Mammary epithelial cell (primary cell): ENCODE measurements around the gene BRD3.

Source experiments
- EZH2 ChIP-seq: IDR thresholded peaks from 2 replicates; pipeline ENCODE4 v1.6.1; 2012; ENCODE audit warnings: low read length, inconsistent platforms, borderline replicate concordance
- TF ChIP-seq, protein P1 (sequence below), 2 donors: IDR thresholded peaks in 1 of 2; conservative IDR thresholded peaks in 1 of 2; 2 replicates each; pipeline ENCODE4 v1.5.1; 2011 to 2012; ENCODE audit warnings: inconsistent platforms in 2 of 2, low read length in 2 of 2, mild to moderate bottlenecking in 2 of 2, control low read depth in 1 of 2, low read depth in 1 of 2; ENCODE audit not compliant: insufficient read depth in 1 of 2; ENCODE audit errors: extremely low read depth in 1 of 2

DNA sequence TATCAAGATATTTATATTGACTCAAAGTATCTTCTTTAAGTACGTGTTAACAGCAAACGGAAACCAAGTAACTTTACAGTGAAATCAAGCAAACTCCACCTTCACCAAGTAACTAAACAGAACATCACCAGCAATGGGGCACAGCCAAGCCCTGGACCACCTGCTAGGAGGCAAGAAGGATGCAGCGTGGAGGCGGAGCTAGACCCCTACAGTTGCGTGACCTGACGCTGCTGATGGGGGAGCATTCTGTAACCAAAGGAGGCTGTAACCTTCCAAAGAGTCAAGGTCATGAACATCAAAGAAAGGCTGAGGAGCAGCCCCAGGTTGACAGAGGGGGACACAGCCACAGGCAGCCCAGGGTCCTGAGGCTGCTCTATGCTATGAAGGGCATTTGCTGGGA is 81.8 kb downstream of the BRD3 start:
- TF ChIP-seq, protein P1, sequence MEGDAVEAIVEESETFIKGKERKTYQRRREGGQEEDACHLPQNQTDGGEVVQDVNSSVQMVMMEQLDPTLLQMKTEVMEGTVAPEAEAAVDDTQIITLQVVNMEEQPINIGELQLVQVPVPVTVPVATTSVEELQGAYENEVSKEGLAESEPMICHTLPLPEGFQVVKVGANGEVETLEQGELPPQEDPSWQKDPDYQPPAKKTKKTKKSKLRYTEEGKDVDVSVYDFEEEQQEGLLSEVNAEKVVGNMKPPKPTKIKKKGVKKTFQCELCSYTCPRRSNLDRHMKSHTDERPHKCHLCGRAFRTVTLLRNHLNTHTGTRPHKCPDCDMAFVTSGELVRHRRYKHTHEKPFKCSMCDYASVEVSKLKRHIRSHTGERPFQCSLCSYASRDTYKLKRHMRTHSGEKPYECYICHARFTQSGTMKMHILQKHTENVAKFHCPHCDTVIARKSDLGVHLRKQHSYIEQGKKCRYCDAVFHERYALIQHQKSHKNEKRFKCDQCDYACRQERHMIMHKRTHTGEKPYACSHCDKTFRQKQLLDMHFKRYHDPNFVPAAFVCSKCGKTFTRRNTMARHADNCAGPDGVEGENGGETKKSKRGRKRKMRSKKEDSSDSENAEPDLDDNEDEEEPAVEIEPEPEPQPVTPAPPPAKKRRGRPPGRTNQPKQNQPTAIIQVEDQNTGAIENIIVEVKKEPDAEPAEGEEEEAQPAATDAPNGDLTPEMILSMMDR (conservative IDR thresholded peaks at IDR 0.05 in 1 of 2, IDR thresholded peaks at IDR 0.05 in 1 of 2; ENCODE audit: extremely low read depth in 1 of 2, insufficient read depth in 1 of 2, low read depth in 1 of 2, low read length in 2 of 2): no peak
- TF ChIP-seq EZH2: no peak
